Measurements from ENCODE around the gene BEAN1. TPM values are rescaled to one million over a fixed set of nuclear protein-coding genes. Genes with fewer than 3 reads are reported as not detected.

Gene BEAN1
- total RNA-seq, 1 experiment from 2014 or later: 0.61 TPM

GRCh38 chr16:66442502-66443268, 15.6 kb downstream of the BEAN1 start:
- no TSS peak for BruUV-seq (replicated peaks)
- TF ChIP-seq EZH2phosphoT487 (IDR thresholded peaks at IDR 0.05; ENCODE audit: borderline replicate concordance): no peak
- TF ChIP-seq ATF3 (IDR thresholded peaks at IDR 0.05): no peak
- TF ChIP-seq CBX3 (IDR thresholded peaks at IDR 0.05; ENCODE audit: low read depth): no peak
- no peak for TF ChIP-seq POLR2AphosphoS5 (IDR thresholded peaks at IDR 0.05; ENCODE audit: low read depth, low read length)
- no peak for TF ChIP-seq SRF (IDR thresholded peaks at IDR 0.05; ENCODE audit: low read depth)
- TF ChIP-seq RAD21 (IDR thresholded peaks at IDR 0.05; ENCODE audit: low read depth): no peak
- no peak for TF ChIP-seq CTCF (IDR thresholded peaks at IDR 0.05 in 2 of 3, conservative IDR thresholded peaks at IDR 0.05 in 1 of 3; ENCODE audit: borderline replicate concordance in 1 of 3, insufficient read depth in 1 of 3, low read depth in 2 of 3, low read length in 2 of 3)
- TF ChIP-seq, protein P1, sequence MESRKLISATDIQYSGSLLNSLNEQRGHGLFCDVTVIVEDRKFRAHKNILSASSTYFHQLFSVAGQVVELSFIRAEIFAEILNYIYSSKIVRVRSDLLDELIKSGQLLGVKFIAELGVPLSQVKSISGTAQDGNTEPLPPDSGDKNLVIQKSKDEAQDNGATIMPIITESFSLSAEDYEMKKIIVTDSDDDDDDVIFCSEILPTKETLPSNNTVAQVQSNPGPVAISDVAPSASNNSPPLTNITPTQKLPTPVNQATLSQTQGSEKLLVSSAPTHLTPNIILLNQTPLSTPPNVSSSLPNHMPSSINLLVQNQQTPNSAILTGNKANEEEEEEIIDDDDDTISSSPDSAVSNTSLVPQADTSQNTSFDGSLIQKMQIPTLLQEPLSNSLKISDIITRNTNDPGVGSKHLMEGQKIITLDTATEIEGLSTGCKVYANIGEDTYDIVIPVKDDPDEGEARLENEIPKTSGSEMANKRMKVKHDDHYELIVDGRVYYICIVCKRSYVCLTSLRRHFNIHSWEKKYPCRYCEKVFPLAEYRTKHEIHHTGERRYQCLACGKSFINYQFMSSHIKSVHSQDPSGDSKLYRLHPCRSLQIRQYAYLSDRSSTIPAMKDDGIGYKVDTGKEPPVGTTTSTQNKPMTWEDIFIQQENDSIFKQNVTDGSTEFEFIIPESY (IDR thresholded peaks at IDR 0.05; ENCODE audit: extremely low read depth, insufficient replicate concordance, low read length): no peak
- TF ChIP-seq ELF1 (IDR thresholded peaks at IDR 0.05; ENCODE audit: borderline replicate concordance, low read depth): no peak
- TF ChIP-seq, protein P2, sequence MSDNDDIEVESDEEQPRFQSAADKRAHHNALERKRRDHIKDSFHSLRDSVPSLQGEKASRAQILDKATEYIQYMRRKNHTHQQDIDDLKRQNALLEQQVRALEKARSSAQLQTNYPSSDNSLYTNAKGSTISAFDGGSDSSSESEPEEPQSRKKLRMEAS (IDR thresholded peaks at IDR 0.05): no peak
- no peak for TF ChIP-seq ZNF274 (IDR thresholded peaks at IDR 0.05; ENCODE audit: low read depth, low read length)
- TF ChIP-seq POLR2A (IDR thresholded peaks at IDR 0.05; ENCODE audit: borderline replicate concordance, extremely low read depth, insufficient read depth, insufficient read length): no peak
- TF ChIP-seq ZFX (IDR thresholded peaks at IDR 0.05): no peak
- TF ChIP-seq EGR1 (IDR thresholded peaks at IDR 0.05; ENCODE audit: low read depth): no peak
- no peak for TF ChIP-seq SP1 (IDR thresholded peaks at IDR 0.05; ENCODE audit: low read depth)
- TF ChIP-seq REST (IDR thresholded peaks at IDR 0.05; ENCODE audit: low read depth): no peak
- no peak for TF ChIP-seq TCF7L2 (IDR thresholded peaks at IDR 0.05; ENCODE audit: borderline replicate concordance, extremely low read depth, insufficient read depth, insufficient read length)
- no peak for TF ChIP-seq YY1 (IDR thresholded peaks at IDR 0.05; ENCODE audit: extremely low read depth, insufficient replicate concordance, low read depth, low read length)

More at GRCh38 chr16:66442502-66443268, 15.6 kb downstream of the BEAN1 start:
- no peak overlapping the region for H3K9ac ChIP-seq (ENCODE audit: low read length)
- ATAC-seq (no peak), DNase-seq (ENCODE audit: low read depth, low spot score) (no peak)
- ChIA-PET CTCF (interaction anchor here (1.5 to 1.6 kb wide), 2 partner anchors 35 to 36 kb away, joined by 3 to 13 read pairs; no protein-coding TSS in a partner anchor), RAD21 (ENCODE audit: low non-redundant PET in 1 of 2, low total read pairs in 2 of 2, uncharacterized antibody in 2 of 2, unreplicated experiment in 2 of 2) (interaction anchor here in 1 of 2 experiments (1.4 kb wide), 1 partner anchor 36 kb away, joined by 5 read pairs; no protein-coding TSS in a partner anchor), POLR2A (interaction anchor here (1.3 kb wide), 1 partner anchor 10 kb away, joined by 3 read pairs; no protein-coding TSS in a partner anchor)
- no peak overlapping the region for H2AFZ ChIP-seq (ENCODE audit: low read depth, low read length, poor library complexity, severe bottlenecking)
- intact Hi-C loops (cut with micrococcal nuclease): no loop called here
- H3K4me2 ChIP-seq (ENCODE audit: low read length): no peak overlapping the region
- H3K79me2 ChIP-seq (ENCODE audit: insufficient read depth, low read length): no peaks in the 10 kb centered on the region
- H3K9me2 ChIP-seq (ENCODE audit: insufficient read depth): no peaks in the 10 kb centered on the region
- no peaks in the 10 kb centered on the region for H3K9me3 ChIP-seq (ENCODE audit: control insufficient read depth in 1 of 2, insufficient read depth in 1 of 2, low read depth in 1 of 2, low read length in 2 of 2)
- H4K20me1 ChIP-seq (ENCODE audit: insufficient read depth): no peaks in the 10 kb centered on the region
- no peaks in the 10 kb centered on the region for H3K36me3 ChIP-seq (ENCODE audit: control insufficient read depth in 1 of 2, insufficient read depth in 2 of 2, low read length in 2 of 2)
- H3K27me3 ChIP-seq (ENCODE audit: insufficient read depth, low read length): peaks cover 27% of the 10 kb centered on the region; the same call in 1 of the 2 replicates
- no peak overlapping the region for H3K4me3 ChIP-seq (replicated peaks in 1 of 2; ENCODE audit: low read depth in 1 of 2, low read length in 2 of 2)
- 0 out of 4 replicates have a peak, but pooled peaks cover 0 to 3% of the 10 kb centered on the region in 2 experiments for H3K4me1 ChIP-seq (ENCODE audit: control insufficient read depth in 1 of 2, insufficient read depth in 2 of 2, low read length in 2 of 2)
- no peak overlapping the region for H3K27ac ChIP-seq (ENCODE audit: low read depth, low read length)

Data from HCT116 (cell line).